Ramos (cell line): ENCODE results near the gene SND1.

Experiments used
- in situ Hi-C: fragments of 300-500 bp; cut with MboI; formaldehyde crosslinking; loops from one replicate; pipeline ENCODE4 v1.14.3; 2022; ENCODE audit warnings: low sequenced_read_pairs; ENCODE audit not compliant: unreplicated experiment

Gene SND1

DNA sequence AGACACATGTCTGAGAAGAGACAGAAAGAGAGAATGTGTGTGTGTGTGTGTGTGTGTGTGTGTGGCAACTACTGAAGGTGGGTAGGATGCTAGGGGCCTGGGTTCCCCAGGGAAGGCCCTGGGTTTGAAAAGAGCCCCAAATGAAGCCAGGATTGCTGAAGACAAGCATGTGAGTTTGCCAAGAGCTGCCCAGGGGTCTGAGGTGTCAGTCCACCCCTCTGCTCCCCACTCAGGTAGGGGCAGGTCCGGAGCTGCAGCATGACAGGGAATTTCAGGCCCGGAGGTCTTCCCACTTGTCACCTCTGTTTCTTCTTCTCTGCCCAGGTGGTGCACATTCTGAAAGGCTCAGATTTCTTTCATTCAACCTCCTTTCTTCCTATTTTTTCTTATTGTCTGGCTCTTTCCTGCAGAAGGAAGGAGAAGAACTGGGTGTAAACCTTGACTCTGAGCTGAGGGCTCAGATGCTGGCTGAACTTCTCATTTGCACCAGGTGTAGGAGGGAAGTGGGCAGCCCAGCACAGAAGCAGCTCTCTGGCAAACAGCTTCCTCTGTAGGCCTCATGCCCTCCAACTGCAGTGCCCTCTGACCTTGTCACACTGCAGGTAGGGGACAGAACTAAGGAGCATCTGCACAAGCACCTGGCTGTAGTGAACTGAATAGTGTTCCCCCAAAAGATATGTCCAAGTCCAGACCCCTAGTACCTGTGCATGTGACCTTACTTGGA lies 458.8 kb downstream of the SND1 start:
- in situ Hi-C loops = no loop called here

DNA sequence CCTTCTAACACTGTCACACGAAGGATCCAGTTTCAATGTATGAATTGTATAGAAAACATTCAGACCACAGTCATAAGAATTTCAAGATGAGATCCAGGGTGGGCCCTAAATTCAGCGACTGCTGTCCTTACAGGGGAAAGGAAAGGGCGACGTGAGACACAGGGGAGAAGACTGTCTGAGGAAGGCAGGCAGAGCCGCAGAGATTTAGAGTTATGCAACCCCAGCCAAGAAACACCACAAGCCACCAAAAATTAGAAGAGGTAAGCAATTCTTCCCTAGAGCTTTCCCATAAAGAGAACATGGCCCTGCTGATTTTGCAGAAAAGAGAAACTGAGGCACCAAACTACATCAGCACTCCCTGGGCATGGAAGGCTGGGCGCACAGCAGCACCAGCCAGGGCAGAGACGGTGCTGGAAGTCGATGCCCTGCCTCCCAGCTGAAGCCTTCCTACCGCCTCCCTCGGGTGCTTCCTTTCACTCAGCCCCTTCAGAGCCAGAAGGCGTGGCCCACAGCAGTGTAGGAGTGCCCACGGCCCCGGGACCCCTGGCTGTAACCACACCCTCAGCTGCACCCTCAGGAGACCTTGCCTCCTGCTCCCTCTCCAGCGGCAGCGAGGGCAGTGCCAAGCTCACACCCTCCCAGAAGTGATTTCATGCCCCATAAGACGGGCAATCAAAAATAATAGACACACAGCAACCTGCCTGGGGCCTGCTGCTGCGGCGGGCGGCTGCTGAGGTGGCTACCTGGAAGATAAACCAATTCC lies 460.2 kb downstream of the SND1 start:
- in situ Hi-C loops = no loop called here

DNA sequence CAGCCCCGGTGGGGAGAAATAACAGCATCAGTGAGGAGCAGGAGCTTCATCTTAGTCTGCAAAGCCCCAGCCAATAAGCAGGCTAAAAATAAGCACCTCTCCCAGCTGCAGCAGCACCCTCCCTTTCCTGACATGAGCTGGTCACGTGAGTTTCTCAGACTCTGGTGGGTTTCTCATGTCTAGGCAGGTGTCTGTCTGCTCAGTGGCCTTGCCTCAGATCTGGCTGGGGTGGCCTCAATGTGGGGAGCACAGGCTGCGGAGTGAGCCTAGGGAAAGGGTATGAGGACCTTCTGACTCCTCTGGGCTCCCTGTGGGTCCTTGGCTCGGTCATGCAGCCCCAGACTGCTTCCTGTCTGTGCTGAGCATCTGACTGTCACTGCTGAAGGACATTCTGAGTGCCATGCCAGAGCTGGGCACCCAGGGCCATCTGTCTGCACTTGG lies 460.8 kb downstream of the SND1 start:
- in situ Hi-C loops = no loop called here

DNA sequence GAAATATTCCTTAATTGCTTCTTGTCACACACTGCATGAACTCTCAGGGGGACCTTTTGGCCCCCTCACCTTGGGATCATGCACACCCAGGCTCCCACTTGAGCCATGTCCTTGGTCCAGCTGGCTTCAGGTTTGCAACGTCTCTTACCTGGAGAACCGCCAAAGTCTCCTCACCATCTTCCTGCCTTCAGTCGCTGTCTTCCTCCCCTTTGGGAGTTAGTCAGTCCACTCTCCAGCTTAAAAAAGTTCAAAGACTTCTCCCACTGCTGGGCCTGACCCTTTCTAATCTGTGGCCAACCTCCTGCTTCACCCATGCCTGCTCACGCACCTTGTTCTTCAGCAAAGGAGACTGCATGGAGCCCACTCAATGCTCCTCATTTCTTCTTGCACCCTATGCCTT lies 461.8 kb downstream of the SND1 start:
- in situ Hi-C loops = no loop called here

DNA sequence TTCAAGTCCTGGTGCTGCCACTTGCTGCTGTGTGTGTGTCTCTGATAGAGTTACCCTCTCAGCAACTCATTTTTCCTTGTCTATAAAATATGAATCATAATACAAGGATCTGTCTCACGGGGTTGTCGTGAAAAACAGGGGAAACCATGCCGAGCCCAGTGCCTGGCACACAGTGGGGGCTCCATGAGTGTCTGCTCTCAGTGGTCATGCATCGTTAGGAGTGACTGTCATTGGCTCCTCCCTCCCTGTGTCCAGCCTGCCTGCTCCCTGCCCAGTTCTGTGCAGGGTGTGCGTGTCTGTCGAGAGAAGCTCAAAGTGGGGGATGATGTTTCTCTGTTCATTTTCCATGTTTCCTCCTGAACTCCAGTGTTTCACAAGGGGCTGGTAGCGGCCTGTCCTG lies 462.8 kb downstream of the SND1 start:
- in situ Hi-C loops = no loop called here

DNA sequence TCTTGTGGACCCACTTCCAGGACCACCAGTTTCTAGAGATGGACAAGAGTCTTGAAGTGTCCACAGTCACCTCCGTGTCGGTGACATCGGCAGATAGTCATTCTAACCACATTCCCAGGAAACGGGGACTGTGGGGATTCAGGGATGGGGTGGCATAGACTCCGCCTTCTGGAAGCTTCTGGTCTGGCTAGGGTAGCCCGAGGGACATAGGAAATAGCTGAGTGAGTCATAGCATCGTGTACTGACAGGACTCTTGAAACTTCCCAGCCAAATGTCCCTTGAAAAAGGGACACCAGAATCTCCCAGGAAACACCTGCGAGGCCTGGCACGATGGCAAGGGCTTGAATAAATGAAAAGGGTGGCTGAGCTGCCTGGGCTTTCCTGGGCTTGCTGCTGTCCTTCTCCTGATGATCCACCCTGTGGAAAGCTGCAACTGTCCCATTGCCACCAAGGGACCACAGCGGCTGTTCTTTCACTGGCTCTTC lies 463.4 kb downstream of the SND1 start:
- in situ Hi-C loops = no loop called here

DNA sequence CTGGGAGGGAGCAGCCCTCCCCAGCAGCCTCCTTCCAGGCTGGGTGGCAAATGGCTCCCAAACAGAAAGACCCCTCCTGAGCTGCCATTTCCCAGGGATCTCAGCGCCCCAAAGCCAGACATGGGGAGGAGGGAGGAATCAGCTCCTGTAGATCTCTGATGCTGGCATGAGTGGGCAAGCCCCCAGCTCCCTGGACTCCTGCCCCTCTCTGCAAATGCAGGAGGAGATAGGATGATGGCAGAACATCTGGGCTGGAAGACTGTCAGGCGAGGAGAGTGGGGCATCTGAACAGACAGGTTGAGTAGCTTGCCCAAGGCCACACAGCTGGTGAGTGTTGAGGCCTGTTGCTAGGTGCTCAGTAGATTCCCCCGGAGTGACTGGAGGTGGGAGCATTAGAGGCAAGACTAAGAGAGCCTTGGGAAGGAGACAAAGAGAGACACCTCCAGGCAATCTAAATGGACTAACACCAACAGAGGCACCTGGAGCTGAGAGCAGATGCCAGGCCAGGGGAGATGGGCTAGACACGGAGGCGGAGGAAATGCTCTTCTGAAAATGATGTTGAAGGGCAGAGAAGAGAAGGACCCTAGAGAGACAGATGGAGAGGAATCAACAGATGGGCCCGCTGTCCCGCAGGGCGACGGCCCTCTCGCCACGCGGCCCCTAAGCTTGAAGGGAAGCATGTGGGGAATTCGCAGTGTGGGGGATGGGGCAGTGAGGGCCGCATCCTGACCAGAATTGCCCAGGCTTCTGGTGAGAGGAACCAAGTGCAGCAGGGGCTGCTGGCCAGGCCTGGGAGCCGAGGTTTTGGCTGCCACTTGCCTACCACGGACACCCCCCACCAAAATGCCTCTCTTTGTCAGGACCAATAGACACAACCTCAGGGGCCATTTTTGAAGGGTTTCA lies 464.1 kb downstream of the SND1 start:
- in situ Hi-C loops = no loop called here

DNA sequence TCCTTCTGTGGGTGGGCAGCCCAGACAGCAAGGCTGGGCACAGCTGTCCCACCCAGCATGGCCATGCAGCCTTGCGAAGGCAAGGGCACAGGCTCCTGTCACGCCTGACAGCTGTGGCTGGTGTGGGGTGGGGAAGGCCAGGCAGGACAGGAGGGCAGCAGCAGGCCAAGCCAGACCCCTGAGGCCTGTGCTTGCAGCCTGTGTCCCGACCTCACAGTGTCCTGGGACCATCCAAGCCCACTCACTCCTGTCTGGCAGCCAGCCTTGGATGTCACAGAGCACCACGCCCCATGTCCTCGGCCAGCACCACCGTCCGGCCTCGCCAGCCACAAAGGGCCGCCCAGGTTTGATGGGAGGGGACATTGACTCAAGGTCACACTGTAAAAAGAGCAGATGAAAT lies 464.7 kb downstream of the SND1 start:
- in situ Hi-C loops = no loop called here

DNA sequence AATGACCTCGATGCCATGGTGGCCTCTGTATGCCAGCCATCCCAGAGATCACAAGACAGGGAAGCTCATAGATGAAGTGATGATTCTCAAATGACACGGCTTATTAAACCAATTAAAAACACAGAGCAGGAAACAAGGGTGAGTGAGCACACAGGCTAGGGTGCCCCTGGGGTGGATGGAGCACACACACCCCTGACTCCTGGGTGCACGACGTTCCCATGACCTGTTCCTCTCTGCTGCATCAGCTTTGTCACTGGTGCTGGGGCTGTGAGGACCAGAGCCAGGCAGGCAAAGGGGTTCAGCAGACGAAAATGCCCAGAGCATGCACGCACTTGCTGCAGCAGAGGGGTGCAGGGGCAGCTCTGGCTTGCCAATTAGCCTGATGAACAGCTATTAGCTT lies 465.7 kb downstream of the SND1 start:
- in situ Hi-C loops = no loop called here

DNA sequence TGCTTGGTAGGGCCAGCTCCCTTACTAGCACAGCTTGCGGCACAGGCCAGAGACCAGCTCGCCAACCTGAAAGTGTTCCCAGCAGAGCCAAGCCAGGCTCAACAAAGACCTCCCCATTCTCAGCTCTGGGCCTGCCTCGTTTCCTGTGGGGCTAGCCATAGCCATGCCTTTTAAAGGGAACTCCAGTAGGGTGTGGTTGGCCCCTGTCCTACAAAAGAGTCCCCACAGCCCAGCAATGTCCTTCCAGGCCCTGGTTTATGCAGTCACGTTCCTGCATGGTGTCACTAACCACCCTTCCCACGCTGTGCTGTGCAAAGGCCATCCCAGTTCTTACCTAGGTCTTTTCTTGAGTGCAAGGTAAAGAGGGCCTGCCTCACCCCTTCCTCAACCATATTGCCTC lies 467.0 kb downstream of the SND1 start:
- in situ Hi-C loops = no loop called here

DNA sequence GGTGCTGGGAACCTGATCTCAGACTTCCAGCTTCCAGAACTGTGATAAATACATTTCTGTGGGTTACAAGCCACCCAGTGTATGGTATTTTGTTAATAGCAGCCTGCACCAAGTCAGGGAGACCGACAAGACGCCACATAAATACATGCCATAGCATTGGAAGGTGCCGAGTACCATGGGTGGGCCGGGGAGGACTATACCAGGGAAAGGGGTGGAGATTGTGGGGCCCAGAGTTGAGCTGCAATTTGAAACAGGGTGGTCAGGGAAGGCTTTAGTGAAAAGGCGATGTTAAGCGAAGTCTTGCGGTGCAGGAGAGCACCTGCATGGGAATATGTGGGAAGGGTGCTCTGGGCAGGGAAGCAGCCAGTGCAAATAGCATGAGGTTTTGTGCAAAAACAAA lies 468.1 kb downstream of the SND1 start:
- in situ Hi-C loops = no loop called here

DNA sequence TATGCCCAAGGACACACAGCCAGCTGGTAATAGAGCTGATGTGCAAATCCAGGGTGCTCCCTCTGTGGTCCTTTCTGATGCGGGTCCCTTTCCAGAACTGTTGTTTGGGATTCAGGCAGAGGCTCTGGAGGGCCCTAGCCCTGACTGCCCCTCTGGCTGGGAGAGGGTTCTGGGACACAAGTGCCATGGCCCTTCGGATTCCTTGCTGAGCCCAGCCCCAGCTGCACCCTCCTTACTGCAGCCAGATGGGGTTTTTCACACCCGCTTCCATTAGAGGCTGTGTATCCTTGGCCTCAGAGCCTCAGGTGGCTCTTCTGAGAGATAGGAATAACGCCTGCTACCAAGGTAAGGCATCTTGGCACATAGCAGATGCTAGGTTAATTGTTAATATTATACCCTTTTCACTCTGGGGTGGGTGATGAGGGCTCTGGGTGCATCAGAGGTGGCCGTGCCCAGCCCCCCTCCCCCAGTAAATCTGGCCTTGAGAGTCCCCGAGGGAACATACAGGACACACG lies 469.0 kb downstream of the SND1 start:
- in situ Hi-C loops = no loop called here

DNA sequence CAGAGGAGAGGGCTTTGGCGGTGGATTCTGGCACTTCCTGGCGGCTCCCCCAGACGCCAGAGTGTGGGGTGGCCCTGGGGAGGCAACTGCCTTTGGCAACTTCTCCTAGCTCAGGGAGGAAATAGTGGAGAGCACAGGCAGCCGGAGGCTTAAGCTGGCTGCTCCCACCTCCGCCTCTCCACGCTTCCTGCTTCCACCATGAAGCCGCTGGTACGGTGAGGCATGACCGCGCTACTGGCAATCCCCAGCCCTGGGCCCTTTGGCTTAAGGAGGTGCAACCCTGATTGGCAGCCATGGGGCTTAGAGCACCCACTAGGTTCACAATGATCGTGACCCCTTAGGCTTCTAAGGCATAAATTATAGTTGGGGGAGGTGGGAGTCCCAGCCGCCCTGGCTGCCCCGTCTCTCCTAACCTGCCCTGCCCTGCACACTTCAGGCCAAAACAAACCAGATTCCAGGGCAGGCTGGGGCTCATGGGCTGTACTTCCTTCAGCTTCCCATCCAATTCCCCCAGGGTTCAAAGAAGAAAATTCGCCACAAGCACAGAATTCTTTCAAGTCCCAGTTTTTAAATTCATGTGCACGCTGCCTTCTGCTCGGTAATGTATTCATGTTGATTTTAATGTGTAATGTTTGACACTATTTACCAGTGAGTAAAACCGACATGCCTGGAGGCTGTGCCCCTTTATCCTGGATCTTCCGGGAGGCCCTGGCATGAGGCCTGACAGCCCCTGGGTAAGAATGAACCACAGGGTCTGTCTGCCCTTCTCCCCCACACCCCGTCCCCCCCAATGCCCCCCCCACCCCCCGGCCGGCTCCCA lies 469.9 kb downstream of the SND1 start:
- in situ Hi-C loops = no loop called here

DNA sequence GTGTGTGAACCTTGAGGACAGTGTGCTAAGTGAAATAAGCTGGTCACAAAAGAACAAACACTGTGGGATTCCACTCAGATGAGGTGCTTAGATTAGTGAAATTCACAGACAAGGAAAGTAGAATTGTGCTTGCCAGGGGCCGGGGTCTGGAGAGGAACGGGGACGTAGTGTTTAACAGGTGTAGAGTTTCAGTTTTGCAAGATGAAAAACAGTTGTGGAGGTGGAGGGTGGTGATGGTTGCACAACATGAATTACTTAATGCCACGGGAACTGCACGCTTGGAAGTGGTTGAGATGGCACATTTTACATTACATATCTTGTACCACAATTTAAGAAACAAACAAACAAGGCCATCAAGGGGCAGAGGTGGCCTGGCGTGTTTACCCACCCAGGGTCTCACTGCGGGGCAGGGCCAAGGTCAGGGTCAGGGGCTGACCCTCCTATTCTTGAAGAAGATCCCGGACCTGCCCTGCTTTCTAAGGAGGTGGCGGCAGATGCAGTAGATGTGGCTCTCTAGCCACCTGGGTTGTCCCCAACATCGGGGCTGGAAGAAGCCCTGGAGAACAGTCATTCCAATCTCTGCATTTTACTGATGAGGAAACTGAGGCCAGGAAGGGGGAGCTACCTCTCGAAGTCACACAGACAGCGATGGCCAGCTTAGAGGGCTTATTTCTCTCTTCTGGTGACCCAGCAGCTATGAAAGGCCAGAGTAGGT lies 470.7 kb downstream of the SND1 start:
- in situ Hi-C loops = no loop called here

DNA sequence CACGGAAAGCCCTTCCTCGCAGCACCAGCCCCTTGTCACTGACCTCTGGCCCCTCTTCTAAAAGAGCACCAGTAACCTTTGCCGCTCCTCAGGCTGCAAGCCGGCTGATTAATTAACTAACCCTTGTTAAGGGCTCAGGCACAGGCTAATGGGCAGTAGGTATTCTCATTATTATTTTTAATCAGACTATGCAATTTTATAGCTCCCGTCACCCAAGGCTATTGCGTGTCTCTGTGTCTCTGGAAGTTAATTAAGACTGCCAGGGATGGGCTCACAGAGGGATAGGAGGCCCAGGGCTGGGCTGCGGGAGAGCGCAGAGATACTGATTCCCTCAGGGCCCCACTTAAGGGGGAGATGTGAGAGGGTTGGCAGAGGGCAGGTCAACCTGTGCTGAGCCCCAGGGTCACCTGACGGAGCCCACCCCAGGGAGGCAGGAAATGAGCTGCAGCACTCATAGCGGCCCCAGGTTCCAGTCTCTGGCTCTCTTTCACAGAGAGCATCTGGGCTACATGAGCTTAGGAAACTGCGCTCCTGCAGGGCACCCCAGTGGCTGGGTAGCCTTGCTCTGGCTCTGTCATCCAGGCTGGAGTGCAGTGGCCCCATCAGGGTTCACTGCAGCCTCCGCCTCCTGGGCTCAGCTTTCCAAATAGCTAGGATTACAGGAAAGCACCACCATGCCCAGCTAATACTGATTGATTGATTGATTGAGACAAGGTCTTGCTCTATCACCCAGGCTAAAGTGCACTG lies 471.5 kb downstream of the SND1 start:
- in situ Hi-C loops = no loop called here

DNA sequence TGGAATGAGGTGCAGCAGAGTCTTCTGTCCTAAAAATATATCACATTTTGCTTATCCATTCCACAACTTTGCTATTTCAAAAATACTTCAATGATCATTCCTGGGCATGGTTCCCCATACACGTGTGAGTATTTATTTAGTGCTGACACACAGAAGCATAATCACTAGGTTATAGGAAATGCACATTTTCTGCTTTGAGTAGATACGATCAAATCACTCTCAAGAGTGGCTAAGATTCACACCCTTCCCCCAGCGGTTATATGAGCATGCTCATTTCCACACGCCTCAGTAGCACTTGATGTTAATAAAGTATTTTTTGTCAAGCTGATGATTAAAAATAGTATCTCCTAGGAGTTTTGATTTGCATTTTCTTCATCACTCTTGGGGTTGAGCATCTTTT lies 472.8 kb downstream of the SND1 start:
- in situ Hi-C loops = no loop called here

DNA sequence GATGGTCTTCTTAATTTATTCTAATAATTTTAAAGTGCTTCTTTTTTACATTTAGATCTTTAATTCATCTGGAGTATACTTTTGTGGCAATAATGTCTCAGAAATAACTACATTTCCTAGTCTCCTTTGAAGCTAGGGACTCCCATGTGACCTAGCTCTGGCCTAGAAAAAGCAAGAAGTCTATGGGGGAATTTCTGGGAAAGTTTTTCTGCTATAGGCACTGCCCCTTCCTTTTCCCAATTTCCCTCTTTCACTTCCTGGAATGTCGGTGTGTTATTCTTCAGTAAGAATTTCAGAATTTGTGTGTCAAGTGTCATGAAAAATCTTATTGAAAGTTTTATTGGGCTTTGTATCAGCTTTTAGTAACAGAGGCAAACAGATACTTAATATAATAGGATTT lies 473.8 kb downstream of the SND1 start:
- in situ Hi-C loops = no loop called here

DNA sequence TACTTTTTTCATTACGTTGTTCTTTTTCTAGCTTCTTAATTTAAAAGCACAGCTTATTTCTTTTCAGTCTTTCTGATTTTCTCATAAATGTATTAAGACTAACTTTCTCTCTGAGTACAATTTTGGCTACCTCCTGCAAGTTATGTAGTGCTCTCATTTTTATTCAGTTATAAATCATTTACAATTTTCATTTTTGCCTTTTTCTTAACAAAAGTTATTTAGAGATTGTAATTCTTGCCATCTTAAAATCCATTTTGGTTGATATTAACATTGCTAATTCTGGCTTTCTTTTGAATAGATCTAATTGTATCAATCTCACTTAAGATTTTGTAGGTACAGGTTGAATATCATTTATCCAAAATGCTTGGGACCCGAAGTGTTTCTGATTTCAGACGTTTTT lies 476.4 kb downstream of the SND1 start:
- in situ Hi-C loops = no loop called here
